GM23248 (cell line): Measurements from ENCODE around the gene GGTLC3. TPM values are rescaled to one million over a fixed set of nuclear protein-coding genes. Genes with fewer than 3 reads are reported as not detected.
"Not testable (repeated sequence)": the region's sequence is repeated elsewhere in the genome, so short reads cannot be mapped to it uniquely, and the experiment has no call there.

Experiments used
- DNase-seq: peaks from one replicate; pipeline ENCODE4 v3.0.0-alpha.2; 2015
- H2AFZ ChIP-seq: fragments of 200-600 bp; sonication (generic); 2 replicates; pipeline ENCODE4 v1.6.1; 2016; ENCODE audit warnings: antibody characterized with exemption
- H3F3A ChIP-seq: fragments of 200-600 bp; sonication (generic); 2 replicates; pipeline ENCODE4 v1.6.1; 2016; ENCODE audit warnings: mild to moderate bottlenecking, antibody characterized with exemption, mixed run types; ENCODE audit not compliant: insufficient read depth
- H3K27ac ChIP-seq: fragments of 200-600 bp; sonication (generic); 2 replicates; pipeline ENCODE4 v1.5.1; 2016; ENCODE audit warnings: mild to moderate bottlenecking
- H3K27me3 ChIP-seq: fragments of 200-600 bp; sonication (generic); replicated peaks from 2 replicates; pipeline ENCODE4 v1.6.1; 2016; ENCODE audit warnings: mild to moderate bottlenecking; ENCODE audit not compliant: insufficient read depth
- H3K36me3 ChIP-seq: fragments of 200-600 bp; sonication (generic); 2 replicates; pipeline ENCODE4 v1.6.1; 2016; ENCODE audit warnings: low read depth, mild to moderate bottlenecking
- H3K4me1 ChIP-seq: fragments of 200-600 bp; sonication (generic); 2 replicates; pipeline ENCODE4 v1.6.1; 2016; ENCODE audit warnings: mild to moderate bottlenecking; ENCODE audit not compliant: insufficient read depth
- H3K4me2 ChIP-seq: fragments of 200-600 bp; sonication (generic); one replicate; pipeline ENCODE4 v1.6.1; 2016; ENCODE audit warnings: mild to moderate bottlenecking; ENCODE audit not compliant: unreplicated experiment
- H3K4me3 ChIP-seq: fragments of 200-600 bp; sonication (generic); 2 replicates; pipeline ENCODE4 v1.5.1; 2016; ENCODE audit warnings: mild to moderate bottlenecking
- H3K79me2 ChIP-seq: fragments of 200-600 bp; sonication (generic); 2 replicates; pipeline ENCODE4 v1.6.1; 2016; ENCODE audit warnings: mild to moderate bottlenecking; ENCODE audit not compliant: insufficient read depth
- H3K9ac ChIP-seq: fragments of 200-600 bp; sonication (generic); 2 replicates; pipeline ENCODE4 v1.6.1; 2016; ENCODE audit warnings: mild to moderate bottlenecking
- H3K9me2 ChIP-seq: fragments of 200-600 bp; sonication (generic); 2 replicates; pipeline ENCODE4 v1.6.1; 2016; ENCODE audit warnings: mixed run types, mild to moderate bottlenecking, moderate library complexity; ENCODE audit not compliant: insufficient read depth
- H3K9me3 ChIP-seq: fragments of 200-600 bp; sonication (generic); one replicate; pipeline ENCODE4 v1.6.1; 2017; ENCODE audit warnings: low read depth
- H4K20me1 ChIP-seq: fragments of 200-600 bp; sonication (generic); 2 replicates; pipeline ENCODE4 v1.6.0; 2016; ENCODE audit not compliant: insufficient read depth
- WGBS, 2 experiments: methylation state at CpG; one replicate each; pipeline ENCODE4 v1.1.6; 2015 to 2017; ENCODE audit warnings: low lambda C conversion rate in 2 of 2, low coverage in 1 of 2; ENCODE audit errors: missing lambda C conversion rate in 2 of 2; 5-methylcytosine and 5-hydroxymethylcytosine counted together
- in situ Hi-C: fragments of 300-500 bp; cut with MboI; formaldehyde crosslinking; loops from 2 replicates; pipeline ENCODE4 v1.15.0; 2020
- polyA plus RNA-seq: library from polyadenylated mRNA; unstranded; fragments of >200 nt; fragmentation: Nextera tagmentation; extraction: Ambion mirVana; gene quantifications from 2 replicates; pipeline ENCODE4 v1.2.1, GENCODE V29; 2016
- total RNA-seq: library from RNA; depleted of rRNA; stranded (reverse); fragments of >200 nt; shearing (Covaris generic); gene quantifications from 2 replicates; pipeline ENCODE4 v1.2.3, GENCODE V29; 2014

GGTLC3 gene
- total and polyA plus RNA-seq, 2 experiments from 2014 or later, result not detected

- WGBS, 2 experiments, result 1% methylated on average over 13 to 39 of the region's 66 CpGs
- peak overlapping the region; percentile 59 for H3K4me3 ChIP-seq
- H4K20me1 ChIP-seq, H3K4me1 ChIP-seq, H2AFZ ChIP-seq, H3K27me3 ChIP-seq, H3F3A ChIP-seq, H3K27ac ChIP-seq, H3K79me2 ChIP-seq, H3K4me2 ChIP-seq, H3K9me3 ChIP-seq, H3K36me3 ChIP-seq, in situ Hi-C loops, H3K9me2 ChIP-seq, H3K9ac ChIP-seq: not testable (repeated sequence)
- peak; percentile 74 for DNase-seq
Measured at GRCh38 chr22:18528597-18529415, 10.8 kb upstream of the GGTLC3 start.

DNA sequence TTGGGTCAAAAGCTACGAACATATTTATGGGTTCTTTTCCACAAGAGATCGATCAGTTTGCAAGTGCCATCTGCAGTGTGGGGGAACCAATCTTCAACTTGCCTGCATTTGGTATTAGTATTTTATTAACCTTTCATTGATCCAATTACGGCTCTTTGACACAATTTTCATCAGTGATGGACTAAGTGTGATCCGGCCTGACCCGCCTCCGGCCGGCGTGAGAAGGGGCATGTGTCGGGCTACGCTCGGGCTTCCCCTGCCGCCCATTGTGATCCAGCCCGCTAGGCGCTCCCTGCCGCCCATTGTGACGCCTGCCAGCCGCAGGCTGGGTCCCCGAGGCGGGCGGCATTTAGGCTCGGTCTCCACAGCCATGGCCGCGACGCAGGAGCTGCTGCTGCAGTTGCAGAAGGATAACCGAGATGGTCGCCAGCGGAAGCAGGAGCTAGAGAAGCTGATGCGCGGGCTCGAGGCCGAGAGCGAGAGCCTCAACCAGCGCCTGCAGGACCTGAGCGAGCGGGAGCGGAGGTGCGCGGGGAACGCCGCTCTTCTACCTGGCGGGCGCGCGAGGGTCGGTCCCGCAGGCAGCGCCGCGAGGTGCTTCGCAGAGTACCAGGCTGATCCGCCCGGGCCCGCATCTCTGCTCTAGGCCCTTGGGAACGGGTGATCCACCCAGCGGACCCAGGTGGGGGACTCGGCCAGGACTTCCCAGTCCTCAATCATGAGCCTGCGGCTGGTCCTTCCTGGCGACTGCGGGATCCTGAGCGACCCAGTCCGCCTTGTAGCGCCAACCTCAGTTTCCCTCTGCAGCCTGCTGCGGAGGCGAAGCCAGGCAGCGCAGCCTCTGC, 10.0 kb upstream of the GGTLC3 start, which contains the start of gene TMEM191B:
TSS of gene TMEM191B (plus strand) at position 51 of the 845 bp plus-strand sequence. CDS start at position 230, 179 bp downstream.
- H3K79me2 ChIP-seq, H2AFZ ChIP-seq, H3K4me3 ChIP-seq, H3K36me3 ChIP-seq, DNase-seq, in situ Hi-C loops, H3K9me2 ChIP-seq, H3K9me3 ChIP-seq, H3K4me2 ChIP-seq, H4K20me1 ChIP-seq, H3K4me1 ChIP-seq, H3K27ac ChIP-seq, H3F3A ChIP-seq, H3K27me3 ChIP-seq, H3K9ac ChIP-seq: not testable (repeated sequence)
- WGBS, 2 experiments, result 1 to 5% methylated on average over 2 to 19 of the region's 65 CpGs

- H3K79me2 ChIP-seq, in situ Hi-C loops: not testable (repeated sequence)
- 100% methylated on average over 1 of the region's 4 CpGs; no CpG with 5 or more reads in 1 of the 2 experiments for WGBS, 2 experiments
Measured at GRCh38 chr22:18523328-18523727, 5.4 kb upstream of the GGTLC3 start.

DNA sequence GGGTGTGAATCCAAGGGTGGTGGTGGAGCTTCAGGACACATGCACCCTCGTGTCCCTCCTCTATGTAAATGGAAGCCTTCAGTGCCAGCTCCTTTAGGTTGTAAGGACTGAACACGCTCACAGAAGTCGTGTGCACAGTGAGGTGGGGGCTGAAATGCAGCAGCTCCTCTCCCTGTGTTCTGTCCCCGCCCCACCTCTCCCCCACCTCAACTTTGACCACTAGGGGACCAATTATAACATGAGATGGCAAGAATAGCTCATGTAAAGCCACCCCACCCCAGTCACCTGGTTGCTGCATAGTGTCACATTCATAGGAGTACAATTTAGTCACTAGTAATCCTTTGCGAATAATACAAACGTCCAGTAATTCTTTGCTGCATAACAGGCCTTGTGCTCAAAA, 4.8 kb upstream of the GGTLC3 start:
- H3K27me3 ChIP-seq, H3K79me2 ChIP-seq, H3K9me3 ChIP-seq, H3K4me3 ChIP-seq, H2AFZ ChIP-seq, H3K27ac ChIP-seq, H3K36me3 ChIP-seq, H3F3A ChIP-seq, in situ Hi-C loops, H3K4me1 ChIP-seq, H3K9me2 ChIP-seq, H3K9ac ChIP-seq, H4K20me1 ChIP-seq, DNase-seq, H3K4me2 ChIP-seq: not testable (repeated sequence)
- WGBS, 2 experiments, result no CpG with 5 or more reads among the region's 6 CpGs

More at GRCh38 chr22:18523328-18523727, 5.4 kb upstream of the GGTLC3 start:
- H3F3A ChIP-seq, H3K4me2 ChIP-seq, H3K27ac ChIP-seq, H3K27me3 ChIP-seq, H3K9me2 ChIP-seq, H3K36me3 ChIP-seq, H4K20me1 ChIP-seq, H3K4me3 ChIP-seq, H2AFZ ChIP-seq, H3K4me1 ChIP-seq, H3K9ac ChIP-seq, DNase-seq, H3K9me3 ChIP-seq: not testable (repeated sequence)

DNA sequence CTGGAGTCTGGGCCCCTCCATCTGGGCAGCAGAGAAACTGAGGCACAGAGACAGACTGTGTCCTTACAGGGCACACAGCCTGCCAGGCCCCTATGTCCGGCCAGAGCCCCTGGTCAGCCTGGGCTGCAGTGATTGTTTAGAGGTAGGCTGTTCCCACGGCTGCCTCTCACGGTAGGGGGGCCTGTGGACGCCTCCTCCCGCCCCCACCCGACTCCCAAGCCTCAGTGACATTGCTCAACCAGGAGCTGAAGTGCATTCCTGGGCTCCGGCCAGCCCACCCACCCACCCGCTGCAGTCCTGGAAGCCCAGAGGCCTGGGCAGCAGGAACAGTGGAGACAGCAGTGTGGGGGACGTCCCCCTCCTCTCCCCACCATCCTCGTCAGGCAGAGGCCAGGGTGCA, 4.5 kb downstream of the GGTLC3 start:
- H3K27me3 ChIP-seq, H4K20me1 ChIP-seq, H2AFZ ChIP-seq, H3K9me3 ChIP-seq, H3K9ac ChIP-seq, in situ Hi-C loops, H3F3A ChIP-seq, H3K36me3 ChIP-seq, H3K9me2 ChIP-seq, H3K79me2 ChIP-seq, DNase-seq, H3K4me1 ChIP-seq, H3K4me3 ChIP-seq, H3K4me2 ChIP-seq, H3K27ac ChIP-seq: not testable (repeated sequence)
- WGBS, 2 experiments, result 41 to 100% methylated on average over 1 to 2 of the region's 10 CpGs

GRCh38 chr22:18512378-18512777, 5.6 kb downstream of the GGTLC3 start:
- H3K9me2 ChIP-seq, H3K4me2 ChIP-seq, H3K36me3 ChIP-seq, H3K9ac ChIP-seq, H3K79me2 ChIP-seq, DNase-seq, H3K9me3 ChIP-seq, H2AFZ ChIP-seq, H3K4me1 ChIP-seq, in situ Hi-C loops, H3K4me3 ChIP-seq, H3K27me3 ChIP-seq, H4K20me1 ChIP-seq, H3F3A ChIP-seq, H3K27ac ChIP-seq: not testable (repeated sequence)
- WGBS, 2 experiments, result 9 to 17% methylated on average over 6 of the region's 10 CpGs

DNA sequence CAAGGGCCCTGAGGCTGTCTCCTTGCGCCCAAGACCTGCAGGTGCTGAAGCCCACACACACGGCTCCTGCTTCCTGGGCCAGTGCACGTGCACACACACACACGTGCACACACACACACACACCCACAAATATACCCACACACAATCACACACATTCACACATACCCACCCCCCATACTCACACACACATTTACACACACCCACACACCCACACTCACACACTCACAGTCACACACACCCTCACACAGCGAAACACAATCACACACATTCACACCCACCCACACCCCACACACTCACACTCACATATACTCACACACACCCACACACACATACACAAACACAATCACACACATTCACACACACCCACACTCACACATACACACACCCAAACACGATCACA, 6.6 kb downstream of the GGTLC3 start:
- H3K9me3 ChIP-seq, result not testable (repeated sequence)

More for the DNA sequence above, 6.6 kb downstream of the GGTLC3 start:
- H3K27me3 ChIP-seq, H3K4me2 ChIP-seq, H2AFZ ChIP-seq, H3K4me1 ChIP-seq, H3K36me3 ChIP-seq, H3K9me2 ChIP-seq, H3F3A ChIP-seq, H4K20me1 ChIP-seq, H3K79me2 ChIP-seq, H3K4me3 ChIP-seq, DNase-seq, in situ Hi-C loops, H3K9ac ChIP-seq, H3K27ac ChIP-seq: not testable (repeated sequence)
- 33 to 61% methylated on average over 2 to 6 of the region's 6 CpGs for WGBS, 2 experiments
